Lung (tissue), 12 donors: ENCODE results near the gene CTRB1. TPM values are rescaled to one million over a fixed set of nuclear protein-coding genes. Genes with fewer than 3 reads are reported as not detected.

Experiments
- ATAC-seq: fragments of 200-7000 bp; cut with Tn5 transposase; one replicate; pipeline ENCODE4 v1.9.1; 2020; ENCODE audit warnings: moderate number of reproducible peaks; ENCODE audit not compliant: insufficient read depth, low FRiP score
- DNase-seq, 3 donors: peaks; one replicate each; pipeline ENCODE4 v3.0.0-alpha.2; 2013 to 2017
- H3K27ac ChIP-seq, 2 donors: one replicate each; pipeline ENCODE4 v1.5.1; 2013; ENCODE audit warnings: mild to moderate bottlenecking in 2 of 2, moderate library complexity in 2 of 2, control low read depth in 1 of 2, inconsistent platforms in 1 of 2, low read depth in 1 of 2, low read length in 1 of 2
- H3K27me3 ChIP-seq, 3 donors: one replicate each; pipeline ENCODE4 v1.5.1; 2013; ENCODE audit warnings: low read length in 2 of 3; ENCODE audit not compliant: control insufficient read depth in 3 of 3, insufficient read depth in 3 of 3
- H3K36me3 ChIP-seq, 4 donors: one replicate each; pipeline ENCODE4 v1.5.1; 2013; ENCODE audit warnings: low read length in 4 of 4, mild to moderate bottlenecking in 1 of 4, moderate library complexity in 1 of 4; ENCODE audit not compliant: control insufficient read depth in 4 of 4, insufficient read depth in 4 of 4
- H3K4me1 ChIP-seq, 5 donors: one replicate each; pipeline ENCODE4 v1.5.1; 2013; ENCODE audit warnings: low read length in 5 of 5, mild to moderate bottlenecking in 2 of 5, moderate library complexity in 1 of 5; ENCODE audit not compliant: control insufficient read depth in 5 of 5, insufficient read depth in 5 of 5
- H3K4me3 ChIP-seq: one replicate; pipeline ENCODE4 v1.5.1; 2013; ENCODE audit warnings: mild to moderate bottlenecking, control low read depth, moderate library complexity
- H3K9ac ChIP-seq, 2 donors: one replicate each; pipeline ENCODE4 v1.5.1; 2013; ENCODE audit warnings: low read length in 2 of 2, control low read depth in 1 of 2; ENCODE audit not compliant: insufficient read depth in 1 of 2
- H3K9me3 ChIP-seq, 4 donors: one replicate each; pipeline ENCODE4 v1.5.1; 2013; ENCODE audit warnings: low read length in 3 of 4, mild to moderate bottlenecking in 1 of 4, moderate library complexity in 1 of 4; ENCODE audit not compliant: control insufficient read depth in 4 of 4, insufficient read depth in 3 of 4
- WGBS, 2 donors: extraction: QIAGEN DNeasy Blood & Tissue Kit; methylation state at CpG; one replicate each; pipeline ENCODE4 v1.1.7; 2013; 5-methylcytosine and 5-hydroxymethylcytosine counted together
- polyA plus RNA-seq, 2 donors: library from polyadenylated mRNA; stranded (reverse); fragments of 200-250 nt; gene quantifications; one replicate each; pipeline ENCODE4 v1.2.1, GENCODE V29; 2013
- total RNA-seq, 2 donors: library from RNA; depleted of rRNA in 1 of 2; stranded (reverse); fragments of >200 nt in 1 of 2; gene quantifications; one replicate each; pipeline ENCODE4 v1.2.1, GENCODE V29; 2014 to 2021
- TF ChIP-seq, protein P1 (sequence below): IDR thresholded peaks from 2 replicates; pipeline ENCODE4 v1.5.1; 2012; ENCODE audit warnings: mild to moderate bottlenecking; ENCODE audit errors: control extremely low read depth, extremely low read depth
- donor health status: control.
- donor health status: control.
- donor health status: Bipolar disorder and iron deficiency.
- donor health status: healthy.
- donor health status: DM: yes; HTN: yes; CAD: no.

Gene CTRB1
- total and polyA plus RNA-seq, 4 donors, result 0.33 to 6.5 (median 0.97) TPM; not detected in 1

DNA sequence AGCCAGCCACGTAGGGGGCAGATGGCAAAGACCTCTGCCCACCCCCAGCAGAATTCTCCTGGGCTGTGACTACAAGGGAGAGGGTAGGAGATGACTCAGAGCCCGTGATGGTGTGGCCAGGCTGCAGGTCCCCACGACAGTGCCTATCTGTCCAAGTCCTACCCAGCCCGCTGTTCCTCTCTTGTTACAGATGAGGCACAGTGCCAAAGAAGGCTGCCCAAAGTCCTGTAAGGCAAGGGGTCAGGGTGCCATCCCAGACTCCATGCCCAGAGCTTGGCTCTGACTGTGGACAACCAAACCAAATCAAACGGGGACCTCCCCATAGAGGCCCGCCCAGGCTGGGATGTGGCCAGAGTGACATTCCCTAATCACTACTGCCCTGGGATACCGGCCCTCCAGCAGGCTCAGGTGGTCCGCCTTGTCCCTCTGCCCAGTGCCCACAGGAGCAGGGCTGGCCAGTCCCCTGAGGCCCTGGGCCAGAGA lies 45.2 kb downstream of the CTRB1 start:
- H3K27ac ChIP-seq, result peak overlapping the region; percentile 95 to 97
- H3K9ac ChIP-seq, result peak overlapping the region; percentile 28 to 68
- ATAC-seq (no peak), DNase-seq (no peak)
- peaks cover 0 to 3% (median 1%) of the 10 kb centered on the region in 4 donors for H3K36me3 ChIP-seq
- H3K9me3 ChIP-seq, result no peaks in the 10 kb centered on the region
- 49 to 65% methylated on average over 8 of the region's 8 CpGs for WGBS, 2 donors
- no peaks in the 10 kb centered on the region for H3K27me3 ChIP-seq
- H3K4me1 ChIP-seq, result peaks cover 20 to 50% (median 41%) of the 10 kb centered on the region in 5 donors
- H3K4me3 ChIP-seq, result peak overlapping the region; percentile 18
- TF ChIP-seq, protein P1, sequence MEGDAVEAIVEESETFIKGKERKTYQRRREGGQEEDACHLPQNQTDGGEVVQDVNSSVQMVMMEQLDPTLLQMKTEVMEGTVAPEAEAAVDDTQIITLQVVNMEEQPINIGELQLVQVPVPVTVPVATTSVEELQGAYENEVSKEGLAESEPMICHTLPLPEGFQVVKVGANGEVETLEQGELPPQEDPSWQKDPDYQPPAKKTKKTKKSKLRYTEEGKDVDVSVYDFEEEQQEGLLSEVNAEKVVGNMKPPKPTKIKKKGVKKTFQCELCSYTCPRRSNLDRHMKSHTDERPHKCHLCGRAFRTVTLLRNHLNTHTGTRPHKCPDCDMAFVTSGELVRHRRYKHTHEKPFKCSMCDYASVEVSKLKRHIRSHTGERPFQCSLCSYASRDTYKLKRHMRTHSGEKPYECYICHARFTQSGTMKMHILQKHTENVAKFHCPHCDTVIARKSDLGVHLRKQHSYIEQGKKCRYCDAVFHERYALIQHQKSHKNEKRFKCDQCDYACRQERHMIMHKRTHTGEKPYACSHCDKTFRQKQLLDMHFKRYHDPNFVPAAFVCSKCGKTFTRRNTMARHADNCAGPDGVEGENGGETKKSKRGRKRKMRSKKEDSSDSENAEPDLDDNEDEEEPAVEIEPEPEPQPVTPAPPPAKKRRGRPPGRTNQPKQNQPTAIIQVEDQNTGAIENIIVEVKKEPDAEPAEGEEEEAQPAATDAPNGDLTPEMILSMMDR, result no peak

DNA sequence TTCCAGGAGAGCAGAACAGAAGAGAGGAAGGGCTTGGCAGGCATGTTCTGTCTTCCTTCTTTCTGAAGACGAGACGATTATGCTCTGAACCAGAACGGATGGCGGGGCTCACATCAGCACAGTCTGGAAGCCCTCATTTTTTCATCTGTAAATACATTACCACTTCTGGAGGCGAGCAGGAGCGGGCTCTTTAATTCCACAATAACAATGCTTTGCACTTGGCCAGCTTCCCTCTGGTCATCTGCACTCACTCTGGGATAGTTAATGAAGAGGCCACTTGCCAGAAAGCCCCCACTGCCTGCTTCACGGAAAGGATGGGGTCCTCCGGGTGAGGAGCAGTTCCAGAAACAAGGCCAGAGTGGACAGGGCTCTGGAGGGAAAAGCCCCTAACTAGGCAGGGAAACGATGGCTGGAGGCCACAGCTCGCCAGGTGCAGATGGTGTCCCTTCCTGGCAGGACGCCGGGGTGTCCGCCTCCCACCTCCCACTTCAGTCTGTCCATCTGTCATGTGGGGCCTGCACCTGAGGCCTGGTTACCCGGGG lies 45.7 kb downstream of the CTRB1 start:
- ATAC-seq (no peak), DNase-seq (peak; percentile 91 to 96 (median 94))
- H3K4me1 ChIP-seq, result peaks cover 20 to 50% (median 39%) of the 10 kb centered on the region in 5 donors

DNA sequence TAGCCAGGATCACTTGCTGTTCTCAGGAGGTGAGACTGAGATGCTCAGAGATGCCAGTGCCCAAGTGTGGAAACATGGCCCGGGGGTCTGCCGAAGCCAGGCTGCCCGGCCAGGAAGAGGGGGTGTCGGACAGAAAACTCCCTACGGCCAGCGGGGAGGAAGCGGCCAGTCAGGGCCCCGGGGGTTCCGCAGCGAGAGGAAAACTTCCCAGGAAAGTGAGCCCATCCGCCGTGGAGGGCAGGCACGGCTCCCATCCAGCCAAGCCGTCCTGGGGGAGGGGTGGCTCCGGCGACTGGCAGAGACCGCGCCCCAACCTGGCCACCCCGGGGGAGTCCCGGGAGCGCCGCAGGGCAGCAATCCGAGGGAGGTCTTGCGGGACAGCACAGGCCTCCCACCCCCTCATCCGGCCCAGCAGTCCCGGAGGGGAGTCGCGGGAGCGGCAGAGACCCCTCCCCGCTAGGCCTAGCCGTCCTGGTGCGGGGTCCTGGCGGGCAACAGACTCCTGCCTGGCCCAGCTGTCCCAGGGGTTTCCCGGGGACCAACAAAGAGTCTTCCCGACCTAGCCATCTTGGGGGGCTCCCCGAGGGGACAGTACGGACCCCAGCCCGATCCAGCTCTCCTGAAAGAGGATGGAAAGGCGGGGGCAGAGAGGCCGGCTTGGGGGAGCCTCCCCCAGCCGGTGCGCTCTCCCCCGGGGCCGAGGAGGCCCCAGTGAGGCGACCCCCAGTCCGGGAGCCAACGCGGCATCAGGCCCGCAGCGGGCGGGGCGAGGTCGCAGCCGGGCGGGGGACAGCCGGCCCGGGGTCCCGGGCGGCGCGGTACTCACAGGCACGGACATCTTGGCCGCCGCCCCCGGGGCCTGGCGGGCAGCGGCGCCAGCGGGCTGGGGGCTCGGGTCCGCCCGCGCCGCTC lies 46.5 kb downstream of the CTRB1 start:
- peak overlapping the region; percentile 95 to 97 for H3K27ac ChIP-seq
- H3K9ac ChIP-seq, result peak overlapping the region; percentile 51 to 55
- H3K27me3 ChIP-seq, result no peaks in the 10 kb centered on the region
- peak in 2 of 3 donors; percentile 47 to 50 for DNase-seq
- WGBS, 2 donors, result 2 to 3% methylated on average over 43 to 74 of the region's 74 CpGs
- peaks cover 0 to 3% (median 1%) of the 10 kb centered on the region in 4 donors for H3K36me3 ChIP-seq
- TF ChIP-seq, protein P1, result no peak
- H3K4me1 ChIP-seq, result peaks cover 20 to 52% (median 41%) of the 10 kb centered on the region in 5 donors
- no peaks in the 10 kb centered on the region for H3K9me3 ChIP-seq
- peak overlapping the region; percentile 87 for H3K4me3 ChIP-seq
- no peak for ATAC-seq

More for the DNA sequence above, 45.7 kb downstream of the CTRB1 start:
- no peaks in the 10 kb centered on the region for H3K27me3 ChIP-seq
- TF ChIP-seq, protein P1, result no peak
- H3K27ac ChIP-seq, result peak overlapping the region; percentile 95 to 97
- H3K9me3 ChIP-seq, result no peaks in the 10 kb centered on the region
- 32 to 55% methylated on average over 14 of the region's 14 CpGs for WGBS, 2 donors
- peaks cover 0 to 3% (median 1%) of the 10 kb centered on the region in 4 donors for H3K36me3 ChIP-seq
- peak overlapping the region; percentile 87 for H3K4me3 ChIP-seq
- H3K9ac ChIP-seq, result peak overlapping the region; percentile 55 to 68
